HG02623 (cell line): ENCODE results near the gene NSMCE4A.
"Not testable (repeated sequence)": the region's sequence is repeated elsewhere in the genome, so short reads cannot be mapped to it uniquely, and the experiment has no call there.

Experiments used
- ATAC-seq: cut with Tn5 transposase; IDR thresholded peaks from one replicate; pipeline ENCODE4 v1.9.1; 2021; ENCODE audit warnings: moderate library complexity; ENCODE audit not compliant: unreplicated experiment

NSMCE4A gene

DNA sequence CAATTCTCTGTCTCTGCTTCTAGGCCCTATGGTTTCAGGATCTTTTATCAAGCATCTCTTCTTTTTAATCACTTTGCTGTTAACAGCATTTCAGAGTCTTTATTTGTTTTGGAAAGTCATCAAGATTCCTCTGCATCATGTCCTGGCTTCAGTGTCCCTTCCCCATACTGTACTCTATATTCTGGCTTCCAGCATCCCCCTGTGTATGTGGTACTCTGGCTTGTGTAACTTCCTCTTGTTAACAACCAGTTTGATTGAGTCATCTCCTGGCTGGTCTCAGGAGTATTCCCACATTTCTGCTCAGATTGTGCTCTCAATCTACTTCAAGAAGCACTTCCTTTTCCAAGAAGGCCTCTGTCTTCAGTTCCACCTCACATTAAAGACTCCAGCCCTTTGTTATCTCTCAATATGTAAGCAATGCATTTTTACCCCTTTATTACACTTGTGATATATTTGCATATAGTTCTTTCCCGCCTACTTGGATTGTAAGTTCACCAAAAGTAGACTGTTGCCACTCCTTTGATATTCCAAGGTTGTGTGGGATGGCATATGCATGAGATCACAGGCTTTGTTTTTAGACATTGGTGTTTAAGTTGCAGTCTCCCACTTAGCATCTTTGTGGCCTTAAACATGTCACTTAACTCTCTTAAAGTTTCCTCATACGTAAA, 32.1 kb downstream of the NSMCE4A start:
- no peak for ATAC-seq

DNA sequence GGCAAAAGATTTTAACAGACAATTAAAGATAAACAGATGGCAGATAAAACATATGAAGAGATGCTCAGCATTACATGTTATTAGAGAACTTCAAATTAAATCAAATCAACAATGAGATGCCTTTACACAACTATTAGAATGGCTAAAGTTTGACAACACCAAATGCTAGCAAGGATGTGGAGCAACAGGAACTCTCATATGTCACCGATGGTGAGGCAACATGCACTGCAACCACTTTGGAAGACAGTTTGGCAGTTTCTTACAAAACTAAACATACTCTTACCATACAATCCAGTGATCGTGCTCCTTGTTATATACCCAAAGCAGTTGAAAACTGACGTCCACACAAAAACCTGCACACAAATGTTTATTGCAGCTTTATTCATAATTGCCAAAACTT, 33.5 kb downstream of the NSMCE4A start:
- no peak for ATAC-seq

DNA sequence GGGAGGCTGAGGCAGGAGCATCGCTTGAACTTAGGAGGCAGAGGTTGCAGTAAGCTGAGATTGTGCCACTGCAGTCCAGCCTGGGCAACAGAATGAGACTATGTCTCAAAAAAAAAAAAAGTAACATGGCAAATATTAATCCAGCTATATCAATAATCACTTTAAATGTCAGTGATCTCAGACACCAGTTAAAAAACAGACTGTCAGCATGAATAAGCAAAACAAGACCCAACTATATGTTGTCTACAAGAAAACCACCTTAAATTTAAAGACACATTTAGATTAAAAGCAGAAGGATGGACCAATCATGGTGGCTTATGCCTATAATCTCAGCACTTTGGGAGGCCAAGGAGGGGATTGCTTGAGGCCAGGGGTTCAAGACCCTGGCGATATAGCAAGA, 38.7 kb downstream of the NSMCE4A start:
- ATAC-seq, result no peak

DNA sequence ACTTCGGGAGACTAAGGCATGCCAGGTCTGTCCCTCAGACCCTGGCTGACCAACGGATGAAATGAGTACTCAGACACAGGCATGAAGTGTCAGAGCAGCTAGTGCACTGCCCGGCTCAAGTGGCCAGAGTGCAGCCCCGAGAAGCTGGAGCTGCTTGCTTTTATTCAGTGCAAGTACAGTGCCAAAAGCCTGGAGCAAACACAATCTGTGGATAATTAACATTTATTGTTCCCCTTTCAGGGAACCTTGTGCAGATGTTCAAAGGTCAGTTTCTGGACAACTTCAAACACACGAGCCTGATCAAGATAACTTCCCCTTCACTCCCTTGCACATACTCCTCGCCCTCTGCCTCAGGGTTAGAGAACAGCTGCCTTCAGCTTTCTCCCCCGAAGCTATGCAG, 39.3 kb downstream of the NSMCE4A start:
- no peak for ATAC-seq

DNA sequence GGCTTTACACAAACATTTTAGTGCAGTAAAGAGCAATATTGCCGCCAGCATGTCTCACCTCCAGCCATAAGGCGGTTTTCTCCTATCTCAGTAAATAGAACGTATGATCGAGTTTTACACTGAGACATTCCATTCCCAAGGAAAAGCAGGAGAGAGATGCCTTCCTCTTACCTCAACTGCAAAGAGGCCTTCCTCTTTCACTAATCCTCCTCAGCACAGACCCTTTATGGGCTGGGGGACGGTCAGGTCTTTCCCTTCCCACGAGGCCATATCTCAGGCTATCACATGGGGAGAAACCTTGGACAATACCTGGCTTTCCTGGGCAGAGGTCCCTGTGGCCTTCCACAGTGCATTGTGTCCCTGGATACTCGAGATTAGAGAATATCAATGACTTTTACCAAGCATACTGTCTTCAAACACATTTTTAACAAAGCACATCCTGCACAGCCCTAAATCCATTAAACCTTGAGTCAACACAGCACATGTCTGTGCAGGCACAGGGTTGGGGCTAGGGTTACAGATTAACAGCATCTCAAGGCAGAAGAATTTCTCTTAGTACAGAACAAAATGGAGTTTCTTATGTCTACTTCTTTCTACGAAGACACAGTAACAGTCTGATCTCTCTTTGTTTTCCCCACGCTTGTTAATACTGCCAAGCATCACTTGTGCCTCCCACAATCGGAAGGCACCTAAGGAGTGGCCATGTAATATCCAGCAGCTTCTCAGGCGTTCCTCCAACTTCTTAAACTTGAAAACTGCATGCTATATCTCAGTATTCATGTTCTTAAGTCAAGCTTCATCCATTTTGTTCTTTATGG, 44.5 kb downstream of the NSMCE4A start:
- not testable (repeated sequence) for ATAC-seq

DNA sequence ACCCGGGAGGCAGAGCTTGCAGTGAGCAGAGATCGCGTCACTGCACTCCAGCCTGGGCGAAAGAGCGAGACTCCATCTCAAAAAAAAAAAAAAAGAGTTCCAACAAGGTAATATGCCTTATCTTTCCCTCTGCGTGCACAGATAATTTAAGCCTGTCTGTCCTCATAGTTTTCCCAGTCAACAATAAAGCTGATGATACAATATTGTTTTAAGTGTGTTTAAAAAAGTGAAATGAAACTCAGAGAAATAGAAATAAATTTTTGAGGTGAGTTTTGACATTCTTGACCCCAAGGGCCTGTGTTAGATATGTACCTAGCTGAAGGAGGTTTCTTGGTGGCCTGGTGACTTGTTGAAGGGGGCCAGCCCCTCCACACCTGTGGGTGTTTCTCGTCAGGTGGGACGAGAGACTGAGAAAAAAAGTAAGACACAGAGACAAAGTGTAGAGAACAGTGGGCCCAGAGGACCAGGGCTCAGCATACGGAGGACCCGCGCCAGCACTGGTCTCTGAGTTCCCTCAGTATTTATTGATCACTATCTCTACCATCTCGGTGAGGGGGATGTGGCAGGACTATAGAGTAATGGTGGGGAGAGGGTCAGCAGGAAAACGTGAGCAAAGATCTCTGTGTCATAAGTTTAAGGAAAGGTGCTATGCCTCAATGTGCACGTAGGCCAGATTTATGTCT, 45.3 kb downstream of the NSMCE4A start:
- not testable (repeated sequence) for ATAC-seq

DNA sequence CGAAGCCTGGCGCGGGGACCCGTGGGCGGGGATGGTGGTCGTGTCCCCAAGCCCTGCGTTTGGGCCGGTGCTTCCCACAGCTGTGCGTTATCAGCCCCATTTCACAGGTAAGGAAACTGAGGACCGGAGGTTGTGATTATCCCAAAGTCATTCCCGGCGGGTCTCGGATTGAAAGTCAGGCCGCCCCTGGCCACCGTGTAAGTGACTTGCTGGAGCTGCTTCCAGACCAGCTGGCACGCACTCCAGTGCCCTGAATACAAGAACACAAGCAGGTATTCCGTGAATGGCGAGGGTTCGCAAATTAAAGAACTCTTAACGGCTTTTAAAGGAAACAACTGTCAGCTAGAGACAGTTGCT, 46.5 kb downstream of the NSMCE4A start:
- ATAC-seq, result no peak

DNA sequence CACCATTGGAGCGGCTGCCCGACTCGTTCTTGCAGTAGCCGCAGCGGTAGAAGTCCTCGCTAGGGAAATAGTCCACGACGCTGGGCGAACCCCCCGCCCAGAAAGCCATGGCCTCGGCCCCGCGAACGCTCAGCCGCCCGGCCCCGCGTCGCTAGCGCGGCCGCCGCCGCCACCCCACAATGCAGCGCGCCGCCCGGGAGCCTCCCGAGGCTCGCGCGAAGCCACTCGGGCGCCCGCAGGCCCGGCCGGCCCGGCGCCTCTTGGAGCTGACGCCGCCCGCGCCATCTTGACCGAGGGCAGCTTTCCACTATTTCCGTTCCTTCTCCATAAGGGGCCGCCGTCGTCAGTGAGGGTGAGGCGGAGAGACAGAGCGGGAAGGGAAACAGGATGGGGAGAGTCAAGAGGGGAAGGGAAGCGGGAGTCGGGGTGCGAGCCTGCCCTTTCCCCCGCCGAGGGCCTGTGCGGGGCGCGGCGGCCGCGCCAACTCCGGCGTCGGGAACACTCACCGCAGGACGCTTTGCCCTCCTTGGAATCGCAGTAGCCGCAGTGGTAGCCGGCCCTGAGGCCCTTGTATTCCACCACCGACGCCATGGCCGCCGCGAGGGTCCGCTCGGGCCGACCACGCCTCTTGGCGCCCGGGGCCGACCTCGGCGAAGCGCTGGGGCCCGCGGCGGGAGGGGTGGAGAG, 47.0 kb downstream of the NSMCE4A start, which contains the start of gene ATE1:
Gene ATE1, minus strand, starts transcription at position 191 of the 687 bp plus-strand sequence. Its CDS starts 82 bp downstream, at position 109.
- peak; percentile 78 for ATAC-seq

DNA sequence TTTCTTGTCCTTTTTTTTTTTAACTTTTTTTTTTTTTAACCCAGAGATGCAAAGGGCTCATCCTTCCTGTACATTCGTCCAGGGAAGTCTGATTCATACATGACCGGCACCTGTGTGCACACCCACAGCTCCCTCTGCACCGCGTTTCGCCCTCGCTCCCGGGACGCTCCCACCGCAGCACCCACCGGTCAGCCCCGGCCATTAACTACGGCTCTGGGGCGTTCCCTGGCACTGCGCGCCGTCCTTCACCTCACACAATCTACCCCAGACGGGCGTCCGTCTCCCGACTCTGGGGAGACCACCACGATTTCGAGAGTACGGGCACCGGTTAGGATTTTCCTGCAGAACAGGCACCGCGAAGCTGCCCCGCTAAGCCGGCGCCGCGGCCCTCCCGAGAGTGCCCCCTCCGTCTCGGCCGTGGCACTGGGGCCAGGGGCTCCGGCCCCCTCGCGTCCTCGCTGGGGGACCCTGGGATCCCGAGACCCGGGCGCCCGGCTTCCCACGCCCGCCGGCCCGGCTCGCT, 47.6 kb downstream of the NSMCE4A start:
- peak; percentile 38 for ATAC-seq

DNA sequence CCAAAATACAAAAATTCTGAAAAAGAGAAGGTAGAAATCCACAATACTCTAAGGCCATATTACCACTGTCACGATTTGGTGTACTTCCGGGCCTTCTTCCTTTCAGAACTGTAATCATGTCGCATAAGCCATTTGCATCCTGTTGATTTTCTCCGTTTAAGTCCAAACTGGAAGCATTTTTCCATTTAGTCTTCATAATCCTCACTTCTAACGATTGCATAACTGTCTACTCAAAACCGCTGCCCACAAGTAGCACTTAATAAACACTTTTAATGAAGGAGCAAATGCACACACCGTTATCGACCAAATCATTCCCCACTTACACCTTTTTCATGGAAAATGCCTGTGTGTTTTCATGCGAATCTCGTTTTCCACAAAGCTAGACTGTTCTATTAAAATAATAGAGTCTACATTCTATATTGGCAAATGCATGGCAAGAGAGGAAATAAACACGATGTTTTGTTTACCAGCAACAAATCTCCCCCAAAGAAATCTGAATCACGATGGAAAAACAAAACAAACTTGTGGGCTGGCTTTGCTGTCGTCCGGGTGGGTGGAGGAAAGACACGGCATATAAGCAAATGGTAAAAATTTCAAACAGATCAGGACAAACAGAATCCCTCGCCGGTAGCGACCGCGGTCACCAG, 48.2 kb downstream of the NSMCE4A start:
- ATAC-seq, result peak; percentile 6

DNA sequence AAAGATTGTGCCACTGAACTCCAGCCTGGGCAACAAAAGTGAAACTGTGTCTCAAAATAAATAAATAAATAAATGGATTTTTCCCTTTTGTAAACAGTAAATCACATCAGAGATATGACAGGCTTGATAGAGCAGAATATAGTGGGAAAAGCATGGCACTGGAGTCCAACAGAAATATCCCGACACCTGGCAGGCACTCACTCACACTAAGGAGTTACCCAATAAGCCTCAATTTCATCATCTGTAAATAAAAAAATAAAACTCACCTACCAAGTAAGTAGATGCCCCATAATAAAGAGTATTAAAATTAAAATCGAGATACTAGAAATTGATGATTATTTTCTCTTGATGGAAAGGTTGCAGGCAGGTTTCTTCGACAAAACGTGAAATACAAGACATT, 48.9 kb downstream of the NSMCE4A start:
- ATAC-seq, result no peak

DNA sequence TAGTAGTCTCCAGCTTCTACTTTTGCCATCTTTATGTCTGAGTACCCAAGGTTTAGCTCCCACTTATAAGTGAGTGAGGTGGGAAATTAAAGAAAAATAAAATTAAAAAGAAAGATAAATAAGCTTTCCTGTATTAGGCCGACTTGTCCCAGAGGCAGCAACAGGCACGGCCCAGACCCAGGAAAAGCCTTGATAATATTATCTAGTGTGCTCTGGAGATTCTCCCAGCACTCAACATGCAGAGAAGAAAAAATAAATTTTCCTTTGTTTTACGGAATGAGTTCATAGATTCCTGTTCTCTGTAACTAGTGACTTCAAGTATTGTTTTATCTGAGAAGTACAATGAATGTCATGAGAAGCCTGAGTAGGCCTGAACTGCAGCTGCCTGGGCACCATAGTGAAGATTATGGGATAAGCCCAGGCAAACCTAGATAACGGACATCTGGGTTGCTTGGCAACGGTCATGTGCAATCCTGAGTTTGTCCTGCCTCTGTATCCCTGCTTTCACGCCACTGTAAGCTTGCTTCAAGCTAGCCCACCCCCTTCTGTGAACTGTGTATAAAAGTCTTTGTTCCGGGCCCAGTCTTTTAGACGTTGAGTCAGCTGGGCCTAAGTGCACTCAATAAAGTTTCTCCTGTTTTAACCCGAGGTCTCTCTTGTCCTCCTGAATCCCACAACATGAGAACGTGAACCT, 53.6 kb downstream of the NSMCE4A start:
- ATAC-seq, result no peak

DNA sequence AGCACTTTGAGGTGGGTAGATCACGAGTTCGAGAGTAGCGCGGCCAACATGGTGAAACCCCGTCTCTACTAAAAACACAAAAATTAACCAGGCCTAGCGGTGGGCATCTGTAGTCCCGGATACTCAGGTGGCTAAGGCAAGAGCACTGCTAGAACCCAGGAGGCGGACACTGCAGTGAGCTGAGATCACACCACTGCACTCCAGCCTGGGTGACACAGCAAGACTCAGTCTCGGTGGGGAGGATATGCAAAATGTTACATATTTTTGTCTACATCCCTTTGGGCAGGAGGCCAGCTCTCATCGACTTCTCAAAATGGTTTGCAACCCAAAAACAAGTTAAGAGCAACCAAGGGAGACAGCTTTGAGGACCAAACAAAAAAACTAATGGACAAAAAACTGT, 55.4 kb downstream of the NSMCE4A start:
- ATAC-seq, result no peak

DNA sequence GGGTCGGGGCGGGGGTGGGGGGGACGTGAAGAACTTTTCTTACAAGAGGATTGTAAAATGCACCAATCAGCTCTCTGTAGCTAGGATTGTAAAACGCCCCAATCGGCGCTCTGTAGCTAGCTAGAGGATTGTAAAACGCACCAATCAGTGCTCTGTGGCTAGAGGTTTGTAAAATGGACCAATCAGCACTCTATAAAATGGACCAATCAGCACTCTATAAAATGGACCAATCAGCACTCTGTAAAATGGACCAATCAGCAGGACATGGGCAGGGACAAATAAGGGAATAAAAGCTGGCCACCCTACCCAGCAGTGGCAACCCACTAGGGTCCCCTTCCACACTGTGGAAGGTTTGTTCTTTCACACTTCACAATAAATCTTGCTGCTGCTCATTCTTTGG, 56.2 kb downstream of the NSMCE4A start:
- ATAC-seq, result not testable (repeated sequence)

DNA sequence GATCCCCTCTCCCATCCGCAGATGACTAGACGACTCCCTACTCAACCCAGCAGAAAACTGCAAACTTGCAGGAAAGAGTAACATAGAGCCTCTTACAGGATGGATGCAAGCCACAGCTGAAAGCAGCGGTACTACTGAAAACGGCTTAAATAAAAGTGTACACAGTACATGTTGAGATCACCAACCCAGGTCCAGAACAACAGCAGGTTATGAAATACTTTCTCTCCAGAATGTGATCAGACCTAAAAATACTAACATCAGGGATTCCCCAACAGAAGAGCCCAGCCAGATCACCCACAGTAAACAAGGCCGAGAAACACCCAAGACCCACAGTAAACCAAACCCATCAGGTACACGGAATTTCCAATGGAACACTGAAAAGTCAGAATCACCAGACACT, 60.4 kb downstream of the NSMCE4A start:
- no peak for ATAC-seq

DNA sequence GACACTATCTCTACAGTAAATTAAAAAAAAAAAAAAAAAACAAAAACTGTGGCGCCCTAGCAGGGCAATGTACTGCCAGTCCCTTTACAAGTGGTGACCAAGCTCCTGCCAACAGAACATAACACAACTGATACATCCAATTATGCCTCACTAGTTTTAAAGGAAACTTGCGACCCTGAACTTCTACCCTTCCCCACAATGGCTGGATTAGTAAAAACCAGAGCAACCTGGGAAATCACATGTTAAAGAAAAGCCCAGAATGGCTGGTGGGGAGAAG, 63.7 kb downstream of the NSMCE4A start:
- no peak for ATAC-seq

DNA sequence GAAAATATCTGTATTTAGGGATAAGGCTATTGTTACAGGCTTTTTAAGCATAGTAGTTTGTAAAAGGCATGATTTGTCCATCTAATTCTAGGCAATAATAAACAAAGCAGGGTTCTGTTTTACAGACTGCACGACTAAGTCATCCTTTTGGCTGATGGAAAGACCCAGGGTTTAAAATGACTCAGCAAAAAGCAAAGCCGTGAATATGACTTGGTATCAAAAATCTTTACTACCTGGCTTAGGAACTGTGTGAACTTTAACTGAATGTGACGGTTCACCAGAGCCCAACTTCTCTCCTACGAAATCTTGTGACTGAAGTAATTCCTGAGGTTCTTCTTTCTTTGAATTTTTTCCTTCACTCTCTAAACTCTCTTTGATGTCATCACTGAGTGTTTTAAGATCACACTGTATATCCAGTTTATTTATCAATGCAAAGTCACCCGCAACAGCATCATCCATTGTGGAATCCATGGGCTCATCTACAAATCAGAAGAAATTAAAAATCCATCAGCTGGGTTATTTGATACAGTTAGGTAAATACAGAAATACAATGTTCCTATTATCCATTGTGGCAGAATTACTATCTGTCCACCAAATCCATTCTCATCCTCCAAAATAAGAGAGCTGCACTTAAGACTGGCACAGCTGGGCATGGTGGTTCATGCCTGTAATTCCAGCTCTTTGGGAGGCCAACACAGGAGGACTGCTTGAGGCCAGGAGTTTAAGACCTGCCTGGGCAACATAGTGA, 64.2 kb downstream of the NSMCE4A start:
- ATAC-seq, result no peak
